ENCODE results near the gene SLC6A18.

Gene SLC6A18

GRCh38 chr5:1225081-1225480, at the start of gene SLC6A18:
Gene SLC6A18, plus strand, starts transcription at chr5:1225381. Its CDS starts 97 bp downstream, at chr5:1225478.
- ChIA-PET POLR2A (no interaction called here), CTCF (no interaction called here)
- DNase-seq (ENCODE audit: extremely low spot score) = no peak
- TF ChIP-seq FOXM1 (IDR thresholded peaks at IDR 0.05; ENCODE audit: borderline replicate concordance) (no peak), BHLHE40 (IDR thresholded peaks at IDR 0.05; ENCODE audit: borderline replicate concordance) (no peak), LEF1 (IDR thresholded peaks at IDR 0.05; ENCODE audit: borderline replicate concordance) (no peak), ARNT (IDR thresholded peaks at IDR 0.05) (no peak), FOXA1 (IDR thresholded peaks at IDR 0.05) (no peak), FOXK2 (IDR thresholded peaks at IDR 0.05) (no peak), L3MBTL2 (conservative IDR thresholded peaks at IDR 0.05) (no peak), CTBP1 (IDR thresholded peaks at IDR 0.05; ENCODE audit: borderline replicate concordance) (no peak), ELF4 (IDR thresholded peaks at IDR 0.05) (no peak), TARDBP (IDR thresholded peaks at IDR 0.05) (no peak), NFRKB (IDR thresholded peaks at IDR 0.05) (no peak), SP1 (IDR thresholded peaks at IDR 0.05) (no peak), ZNF384 (IDR thresholded peaks at IDR 0.05) (no peak), PKNOX1 (IDR thresholded peaks at IDR 0.05) (no peak), SUZ12 (IDR thresholded peaks at IDR 0.05) (no peak), HDGF (IDR thresholded peaks at IDR 0.05; ENCODE audit: borderline replicate concordance) (no peak)

- ChIA-PET CTCF (no interaction called here), POLR2A (no interaction called here)
- TF ChIP-seq L3MBTL2 (conservative IDR thresholded peaks at IDR 0.05) = no peak
- no peak for TF ChIP-seq LEF1 (IDR thresholded peaks at IDR 0.05; ENCODE audit: borderline replicate concordance)
- TF ChIP-seq CTBP1 (IDR thresholded peaks at IDR 0.05; ENCODE audit: borderline replicate concordance) = no peak
- TF ChIP-seq FOXK2 (IDR thresholded peaks at IDR 0.05) = no peak
- no peak for DNase-seq (ENCODE audit: extremely low spot score)
Observed at GRCh38 chr5:1175801-1176472, 49.2 kb upstream of the SLC6A18 start.

GRCh38 chr5:1176473-1177391, 48.4 kb upstream of the SLC6A18 start:
- POLR2A ChIA-PET = no interaction called here
- peak; percentile 57 for DNase-seq (ENCODE audit: extremely low spot score)
- CTCF ChIA-PET = no interaction called here
- peak; percentile 97 for TF ChIP-seq PKNOX1 (IDR thresholded peaks at IDR 0.05)
- TF ChIP-seq ARNT (IDR thresholded peaks at IDR 0.05) = no peak

- POLR2A ChIA-PET = no interaction called here
- no peak for DNase-seq (ENCODE audit: extremely low spot score)
- CTCF ChIA-PET = no interaction called here
- TF ChIP-seq NFRKB (IDR thresholded peaks at IDR 0.05) = no peak
- TF ChIP-seq PKNOX1 (IDR thresholded peaks at IDR 0.05) = no peak
- no peak for TF ChIP-seq L3MBTL2 (conservative IDR thresholded peaks at IDR 0.05)
- no peak for TF ChIP-seq ARNT (IDR thresholded peaks at IDR 0.05)
- no peak for TF ChIP-seq ELF4 (IDR thresholded peaks at IDR 0.05)
- TF ChIP-seq FOXA1 (IDR thresholded peaks at IDR 0.05) = no peak
- no peak for TF ChIP-seq ZNF384 (IDR thresholded peaks at IDR 0.05)
- no peak for TF ChIP-seq SP1 (IDR thresholded peaks at IDR 0.05)
- TF ChIP-seq FOXM1 (IDR thresholded peaks at IDR 0.05; ENCODE audit: borderline replicate concordance) = no peak
- no peak for TF ChIP-seq SUZ12 (IDR thresholded peaks at IDR 0.05)
- no peak for TF ChIP-seq FOXK2 (IDR thresholded peaks at IDR 0.05)
- no peak for TF ChIP-seq LEF1 (IDR thresholded peaks at IDR 0.05; ENCODE audit: borderline replicate concordance)
- no peak for TF ChIP-seq HDGF (IDR thresholded peaks at IDR 0.05; ENCODE audit: borderline replicate concordance)
- no peak for TF ChIP-seq TARDBP (IDR thresholded peaks at IDR 0.05)
- TF ChIP-seq CTBP1 (IDR thresholded peaks at IDR 0.05; ENCODE audit: borderline replicate concordance) = no peak
- TF ChIP-seq BHLHE40 (IDR thresholded peaks at IDR 0.05; ENCODE audit: borderline replicate concordance) = no peak
Observed at GRCh38 chr5:1177826-1178528, 47.2 kb upstream of the SLC6A18 start.

GRCh38 chr5:1178529-1179382, 46.4 kb upstream of the SLC6A18 start:
- no peak for DNase-seq (ENCODE audit: extremely low spot score)
- ChIA-PET CTCF (no interaction called here), POLR2A (no interaction called here)
- no peak for TF ChIP-seq FOXA1 (IDR thresholded peaks at IDR 0.05)
- TF ChIP-seq TARDBP (IDR thresholded peaks at IDR 0.05) = no peak
- TF ChIP-seq ZNF384 (IDR thresholded peaks at IDR 0.05) = no peak
- TF ChIP-seq SP1 (IDR thresholded peaks at IDR 0.05) = no peak
- TF ChIP-seq CTBP1 (IDR thresholded peaks at IDR 0.05; ENCODE audit: borderline replicate concordance) = no peak
- no peak for TF ChIP-seq ARNT (IDR thresholded peaks at IDR 0.05)
- TF ChIP-seq ELF4 (IDR thresholded peaks at IDR 0.05) = no peak
- TF ChIP-seq HDGF (IDR thresholded peaks at IDR 0.05; ENCODE audit: borderline replicate concordance) = no peak
- TF ChIP-seq FOXM1 (IDR thresholded peaks at IDR 0.05; ENCODE audit: borderline replicate concordance) = no peak
- no peak for TF ChIP-seq NFRKB (IDR thresholded peaks at IDR 0.05)
- no peak for TF ChIP-seq SUZ12 (IDR thresholded peaks at IDR 0.05)
- TF ChIP-seq FOXK2 (IDR thresholded peaks at IDR 0.05) = no peak
- TF ChIP-seq L3MBTL2 (conservative IDR thresholded peaks at IDR 0.05) = no peak
- TF ChIP-seq BHLHE40 (IDR thresholded peaks at IDR 0.05; ENCODE audit: borderline replicate concordance) = no peak
